GM12864 (cell line): ENCODE results near the gene FRMD4A.
A peak's percentile ranks its signal among the peaks of the same experiment; 100 is the strongest.

Source experiments
- DNase-seq: peaks from one replicate; pipeline ENCODE4 v3.0.0-alpha.2; 2011; ENCODE audit warnings: low read depth
- H3K4me3 ChIP-seq: 2 replicates; pipeline ENCODE4 v1.5.1; 2011; ENCODE audit warnings: mild to moderate bottlenecking, low read depth, low read length, control low read depth
- TF ChIP-seq, protein P1 (sequence below): IDR thresholded peaks from 2 replicates; pipeline ENCODE4 v1.5.1; 2011; ENCODE audit warnings: low read depth, mild to moderate bottlenecking, moderate library complexity, low read length, control low read depth, inconsistent platforms; ENCODE audit errors: missing control alignments

FRMD4A gene

DNA sequence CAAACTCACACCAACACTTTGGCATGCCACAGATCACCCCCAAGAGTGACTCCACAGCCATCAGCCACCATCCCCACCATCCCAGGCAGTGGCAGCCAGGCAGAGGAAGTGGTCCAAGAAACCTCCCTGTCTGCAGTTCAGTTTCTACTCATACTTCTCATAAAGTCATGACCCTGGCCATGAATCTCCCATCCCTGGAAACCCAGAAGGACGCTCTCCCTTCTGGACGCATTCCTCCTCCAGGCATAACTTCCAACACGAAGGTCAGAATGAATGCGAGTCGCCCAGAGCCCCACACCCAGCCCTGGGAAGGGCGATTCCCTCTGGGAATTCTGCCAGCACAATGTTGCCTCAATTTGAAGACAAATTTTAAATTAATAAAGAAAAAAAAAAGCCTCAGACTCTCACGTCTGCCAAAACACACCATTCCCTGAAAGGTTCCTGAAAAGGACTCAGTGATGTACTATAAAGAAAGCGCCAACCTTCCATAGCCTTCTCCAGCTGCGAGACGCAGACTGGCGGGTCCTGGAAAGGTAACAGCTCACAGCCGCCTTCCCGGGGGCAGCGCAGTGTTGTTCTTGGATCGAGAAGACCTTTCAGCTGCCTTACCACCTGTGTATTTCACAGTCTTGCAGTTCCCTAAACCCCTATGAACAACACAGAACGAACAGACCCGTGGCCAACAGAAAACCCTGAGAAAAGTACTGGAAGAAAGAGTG lies 307.6 kb downstream of the FRMD4A start:
- TF ChIP-seq, protein P1, sequence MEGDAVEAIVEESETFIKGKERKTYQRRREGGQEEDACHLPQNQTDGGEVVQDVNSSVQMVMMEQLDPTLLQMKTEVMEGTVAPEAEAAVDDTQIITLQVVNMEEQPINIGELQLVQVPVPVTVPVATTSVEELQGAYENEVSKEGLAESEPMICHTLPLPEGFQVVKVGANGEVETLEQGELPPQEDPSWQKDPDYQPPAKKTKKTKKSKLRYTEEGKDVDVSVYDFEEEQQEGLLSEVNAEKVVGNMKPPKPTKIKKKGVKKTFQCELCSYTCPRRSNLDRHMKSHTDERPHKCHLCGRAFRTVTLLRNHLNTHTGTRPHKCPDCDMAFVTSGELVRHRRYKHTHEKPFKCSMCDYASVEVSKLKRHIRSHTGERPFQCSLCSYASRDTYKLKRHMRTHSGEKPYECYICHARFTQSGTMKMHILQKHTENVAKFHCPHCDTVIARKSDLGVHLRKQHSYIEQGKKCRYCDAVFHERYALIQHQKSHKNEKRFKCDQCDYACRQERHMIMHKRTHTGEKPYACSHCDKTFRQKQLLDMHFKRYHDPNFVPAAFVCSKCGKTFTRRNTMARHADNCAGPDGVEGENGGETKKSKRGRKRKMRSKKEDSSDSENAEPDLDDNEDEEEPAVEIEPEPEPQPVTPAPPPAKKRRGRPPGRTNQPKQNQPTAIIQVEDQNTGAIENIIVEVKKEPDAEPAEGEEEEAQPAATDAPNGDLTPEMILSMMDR = no peak
- H3K4me3 ChIP-seq = peak overlapping the region; percentile 29; the same call in 1 of the 2 replicates
- no peak for DNase-seq

DNA sequence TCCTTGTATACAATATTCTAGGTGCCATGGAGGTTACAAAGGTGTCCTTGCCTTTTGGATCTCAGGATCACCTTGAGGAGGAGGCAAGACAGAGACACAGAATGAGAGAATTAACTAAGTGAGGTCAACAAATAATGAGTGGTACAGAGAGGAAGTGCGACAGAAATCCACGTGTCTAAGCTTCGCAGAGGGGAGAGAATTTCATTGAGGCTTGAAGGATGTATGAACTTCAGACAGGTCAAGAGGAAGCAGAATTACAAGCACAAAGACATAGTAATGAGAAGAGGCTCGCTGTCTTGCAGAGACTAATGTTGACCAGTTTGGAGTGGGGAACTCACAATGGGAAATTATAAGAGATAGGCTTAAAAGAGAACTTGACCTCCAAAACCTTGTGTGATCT lies 308.7 kb downstream of the FRMD4A start:
- H3K4me3 ChIP-seq = no peak overlapping the region; the same call in 1 of the 2 replicates
- TF ChIP-seq, protein P1 = no peak
- no peak for DNase-seq

DNA sequence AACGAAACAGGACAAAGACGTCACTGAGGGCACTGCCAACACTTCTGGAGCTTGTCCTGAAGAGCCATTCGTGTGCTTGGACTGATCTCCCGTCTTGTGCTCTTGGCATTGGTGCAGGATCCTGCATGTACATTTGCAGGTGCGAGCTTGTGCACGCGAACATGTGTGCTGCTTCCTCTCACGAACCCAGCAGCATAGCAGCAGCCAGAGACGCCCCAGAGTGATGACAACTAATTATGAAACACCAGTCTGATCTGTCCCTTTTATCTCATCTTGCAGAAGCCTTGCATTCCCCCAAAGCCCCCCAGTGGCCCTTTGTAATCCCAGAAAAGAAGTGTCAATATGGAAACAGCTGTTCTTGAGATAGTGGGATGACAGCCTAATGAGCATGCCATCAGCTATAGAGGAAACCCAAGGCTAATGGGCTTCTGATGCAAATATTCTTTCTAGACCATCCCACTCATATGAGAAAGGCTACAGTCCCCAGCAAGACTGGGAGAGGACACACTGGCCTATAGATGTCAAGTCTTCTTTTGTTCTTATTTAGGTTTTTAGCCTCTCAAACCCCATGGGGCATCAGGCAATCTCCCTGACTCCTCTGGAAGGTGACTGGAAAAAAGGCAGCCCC lies 310.6 kb downstream of the FRMD4A start:
- H3K4me3 ChIP-seq = no peak overlapping the region
- TF ChIP-seq, protein P1 = no peak
- peak; percentile 41 for DNase-seq

DNA sequence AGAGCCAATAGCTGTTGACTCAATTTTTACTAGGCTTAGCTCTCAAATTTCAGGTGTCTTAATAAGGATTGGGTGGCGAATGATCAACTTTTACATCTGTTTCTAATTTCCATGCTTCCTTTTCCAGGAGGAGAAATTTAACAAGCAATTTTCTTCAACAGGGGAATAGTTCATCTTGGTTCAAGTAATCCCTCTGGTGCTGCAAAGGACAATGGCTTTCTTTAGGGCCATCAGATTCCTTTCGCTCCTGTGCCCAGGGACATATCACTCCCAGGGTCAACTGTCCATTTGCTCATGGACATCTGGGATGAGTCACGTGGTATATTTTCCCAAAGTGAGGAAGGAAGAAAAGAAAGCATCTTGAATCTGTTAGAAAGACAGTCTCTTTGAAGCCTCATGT lies 313.3 kb downstream of the FRMD4A start:
- DNase-seq = no peak
- TF ChIP-seq, protein P1 = no peak
- no peak overlapping the region for H3K4me3 ChIP-seq

DNA sequence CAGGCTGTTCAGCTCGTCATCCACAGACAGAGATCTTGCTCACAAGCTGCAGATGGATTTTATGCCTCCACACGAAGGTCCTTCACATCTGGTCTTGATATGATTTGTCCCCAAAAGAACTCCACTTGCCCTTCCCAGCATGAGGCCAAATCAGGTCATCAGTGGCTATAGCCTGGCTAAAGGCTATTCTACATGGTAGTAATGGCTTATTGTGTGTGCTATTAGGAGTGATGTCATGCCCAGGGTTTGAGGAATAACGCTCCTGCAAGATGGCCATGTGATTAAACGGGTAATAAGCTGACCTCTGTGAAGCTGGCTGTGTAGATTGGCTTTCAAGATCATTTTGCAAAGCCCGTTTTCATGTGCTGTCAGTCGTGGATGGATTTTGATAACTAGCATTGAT lies 313.8 kb downstream of the FRMD4A start:
- TF ChIP-seq, protein P1 = no peak
- no peak for DNase-seq
- H3K4me3 ChIP-seq = no peak overlapping the region

DNA sequence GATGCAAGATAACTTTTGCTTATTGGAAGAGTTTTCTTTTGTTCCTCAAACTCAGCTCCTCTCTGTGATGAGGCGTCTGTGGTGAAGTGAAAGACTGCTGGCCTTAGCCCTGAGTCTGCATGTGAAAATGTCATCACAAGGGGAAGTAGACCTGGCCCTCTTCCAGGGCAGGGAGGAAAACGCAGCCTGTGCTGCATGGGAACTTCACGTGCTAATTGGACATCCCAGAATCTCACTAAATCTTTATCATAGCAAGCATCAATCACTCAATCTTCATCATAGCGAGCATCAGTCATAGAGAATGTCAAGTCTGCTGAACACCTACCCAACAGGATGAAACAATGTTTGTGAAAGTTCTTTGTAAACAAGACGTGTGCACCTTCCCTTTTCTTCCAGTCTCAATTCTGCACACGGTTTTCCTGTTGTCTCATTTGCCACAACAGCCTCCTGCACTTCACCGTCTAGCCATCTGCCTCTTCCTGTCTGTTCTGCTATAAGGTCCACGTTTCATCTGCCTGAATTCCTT lies 314.6 kb downstream of the FRMD4A start:
- TF ChIP-seq, protein P1 = no peak
- no peak overlapping the region for H3K4me3 ChIP-seq
- DNase-seq = no peak
